Measurements from ENCODE around the gene GALNT9. TPM values are rescaled to one million over a fixed set of nuclear protein-coding genes. Genes with fewer than 3 reads are reported as not detected.

Gene GALNT9
- total RNA-seq, 2 experiments from 2014 or later = not detected

DNA sequence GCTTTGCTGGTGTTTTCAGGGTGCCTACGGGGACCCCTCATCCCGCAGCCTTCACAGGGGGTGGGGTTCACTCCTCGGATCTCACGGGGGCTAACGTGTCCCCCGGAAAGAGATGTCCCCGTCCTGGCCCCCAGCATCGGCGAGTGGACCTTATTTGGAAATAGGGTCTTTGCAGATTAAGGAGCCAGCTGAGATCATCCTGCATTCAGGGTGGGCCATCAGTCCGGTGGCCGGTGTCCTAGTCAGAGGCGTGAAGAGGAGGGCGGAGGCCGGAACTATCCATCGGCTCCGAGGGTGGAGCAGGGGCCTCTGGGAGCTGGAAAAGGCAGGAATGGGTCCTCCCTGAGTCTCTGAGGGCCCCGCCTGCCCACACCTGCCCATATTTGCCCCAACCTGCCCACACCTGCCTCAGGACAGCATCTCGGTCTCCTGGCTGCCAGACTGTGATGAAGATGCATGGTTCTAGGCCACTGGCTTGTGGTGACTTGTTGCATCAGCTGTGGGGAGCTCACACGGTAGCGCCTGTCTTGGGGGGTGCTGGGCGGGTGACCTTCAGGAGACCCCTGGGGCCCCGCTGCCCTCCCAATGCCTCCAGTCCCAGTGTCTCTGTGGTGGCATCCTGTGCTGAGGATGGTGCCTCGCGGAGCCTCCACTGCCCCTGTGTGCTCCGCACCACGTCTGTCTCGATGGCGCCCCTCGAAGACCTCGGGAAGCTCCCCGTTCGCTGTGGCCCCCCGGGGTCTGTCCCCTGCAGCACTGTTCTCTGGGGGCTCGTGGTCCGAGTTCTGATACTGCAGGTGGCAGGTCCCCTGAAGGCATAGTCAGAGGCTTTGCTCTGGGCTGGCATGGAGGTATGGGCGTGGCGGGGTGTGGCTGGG lies 170.5 kb downstream of the GALNT9 start:
- H3K36me3 Mint-ChIP-seq = no peaks in the 10 kb centered on the region
- CTCF ChIA-PET = no interaction called here
- no peak for ATAC-seq

GRCh38 chr12:132157733-132158409 lies 171.5 kb downstream of the GALNT9 start:
- Mint-ChIP-seq H3K27ac (no peak overlapping the region), H3K27me3 (no peaks in the 10 kb centered on the region), H3K9me3 (ENCODE audit: low read depth) (no peaks in the 10 kb centered on the region), H3K4me3 (no peak overlapping the region), H3K4me1 (no peaks in the 10 kb centered on the region), H3K36me3 (no peaks in the 10 kb centered on the region)
- no peak for ATAC-seq
- DNase-seq = no peak
- CTCF ChIA-PET = no interaction called here

More for the DNA sequence above, 170.5 kb downstream of the GALNT9 start:
- no peak for DNase-seq
- H3K4me1 Mint-ChIP-seq = peaks cover 3% of the 10 kb centered on the region
- H3K27ac Mint-ChIP-seq = no peak overlapping the region
- no peaks in the 10 kb centered on the region for H3K9me3 Mint-ChIP-seq (ENCODE audit: low read depth)
- H3K4me3 Mint-ChIP-seq = no peak overlapping the region
- no peaks in the 10 kb centered on the region for H3K27me3 Mint-ChIP-seq

DNA sequence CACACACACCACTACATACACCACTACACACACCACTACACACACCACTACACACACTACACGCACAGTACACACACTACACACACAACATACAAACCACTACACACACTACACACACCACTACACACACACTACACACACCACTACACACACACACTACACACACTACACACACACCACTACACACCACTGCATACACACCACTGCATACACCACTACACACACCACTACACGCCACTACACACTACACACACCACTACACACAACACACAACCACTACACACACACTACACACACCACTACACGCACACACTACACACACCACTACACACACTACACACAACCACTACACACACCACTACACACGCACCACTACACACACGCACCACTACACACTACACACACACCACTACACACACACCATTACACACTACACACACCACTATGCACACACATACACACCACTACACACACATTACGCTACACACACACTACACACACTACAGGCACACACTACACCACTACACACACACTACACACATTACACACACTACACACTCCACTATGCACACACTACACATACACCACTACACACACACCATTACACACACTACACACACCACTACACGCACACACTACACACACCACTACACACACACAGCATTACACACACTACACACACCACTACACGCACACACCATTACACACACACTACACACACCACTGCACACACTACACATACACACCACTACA lies 172.6 kb downstream of the GALNT9 start:
- Mint-ChIP-seq H3K9me3 (ENCODE audit: low read depth) (no peaks in the 10 kb centered on the region), H3K4me3 (no peak overlapping the region), H3K27ac (no peak overlapping the region), H3K36me3 (no peaks in the 10 kb centered on the region), H3K27me3 (no peaks in the 10 kb centered on the region), H3K4me1 (no peaks in the 10 kb centered on the region)
- DNase-seq (no peak), ATAC-seq (no peak)
- CTCF ChIA-PET = no interaction called here

GRCh38 chr12:132155771-132156572 lies 173.4 kb downstream of the GALNT9 start:
- H3K36me3 Mint-ChIP-seq = no peaks in the 10 kb centered on the region
- CTCF ChIA-PET = interaction anchor here (1.4 kb wide), 1 partner anchor 367 kb away, joined by 4 read pairs; no protein-coding TSS in a partner anchor

DNA sequence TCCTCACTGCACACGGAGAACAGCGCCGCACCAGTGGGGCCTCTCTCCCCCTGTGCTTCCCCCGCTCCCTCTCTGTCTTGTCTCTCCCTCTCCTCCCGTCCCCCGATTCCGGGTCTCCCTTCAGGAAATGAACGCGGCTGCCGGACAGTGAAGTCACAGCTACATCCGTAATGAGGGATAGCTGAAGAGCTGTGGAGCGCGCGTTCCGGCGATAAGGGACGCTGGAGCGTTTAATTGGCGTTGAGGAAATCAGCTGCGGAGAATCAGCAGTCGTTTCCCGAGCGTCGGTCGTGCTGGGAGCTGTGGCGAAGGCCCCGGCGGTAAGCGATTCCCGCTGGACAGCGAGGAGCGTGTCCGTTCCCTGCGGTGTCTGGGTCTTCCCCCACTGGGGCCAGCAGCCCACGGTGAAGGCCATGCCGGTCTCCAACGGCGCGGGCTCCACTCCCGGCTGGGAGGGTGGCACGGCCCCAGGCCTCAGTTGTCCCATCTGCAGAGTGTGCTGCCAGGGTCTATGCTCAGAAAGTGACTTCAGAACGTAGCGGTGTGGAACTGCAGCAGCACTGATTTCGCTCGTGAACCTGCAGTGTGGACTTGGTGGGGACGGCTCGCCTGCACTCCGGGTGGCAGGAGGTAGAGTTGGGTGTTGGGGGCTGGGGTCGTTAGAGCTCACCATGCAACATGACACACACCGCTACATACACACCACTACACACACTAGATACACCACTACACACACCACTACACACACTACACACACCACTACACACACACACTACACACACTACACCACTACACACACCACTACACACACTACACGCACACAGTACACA lies 174.2 kb downstream of the GALNT9 start:
- peak; percentile 60 for DNase-seq
- no peaks in the 10 kb centered on the region for H3K36me3 Mint-ChIP-seq
- H3K4me1 Mint-ChIP-seq = no peaks in the 10 kb centered on the region
- H3K9me3 Mint-ChIP-seq (ENCODE audit: low read depth) = no peaks in the 10 kb centered on the region
- CTCF ChIA-PET = interaction anchor here (1.0 to 1.4 kb wide), 2 partner anchors 368 to 460 kb away, joined by 4 read pairs; no protein-coding TSS in a partner anchor
- H3K27me3 Mint-ChIP-seq = no peaks in the 10 kb centered on the region
- no peak overlapping the region for H3K27ac Mint-ChIP-seq
- peak; percentile 37 for ATAC-seq
- no peak overlapping the region for H3K4me3 Mint-ChIP-seq

More at GRCh38 chr12:132155771-132156572, 173.4 kb downstream of the GALNT9 start:
- Mint-ChIP-seq H3K4me1 (no peaks in the 10 kb centered on the region), H3K27me3 (no peaks in the 10 kb centered on the region), H3K9me3 (ENCODE audit: low read depth) (no peaks in the 10 kb centered on the region), H3K27ac (no peak overlapping the region), H3K4me3 (no peak overlapping the region)
- DNase-seq = no peak
- ATAC-seq = no peak

- peak overlapping the region; percentile 36 for H3K27ac Mint-ChIP-seq
- no peaks in the 10 kb centered on the region for H3K36me3 Mint-ChIP-seq
- ATAC-seq (peak; percentile 24), DNase-seq (no peak)
- CTCF ChIA-PET = interaction anchor here (0.6 to 1.5 kb wide), 23 partner anchors 8 to 461 kb away, joined by 3 to 29 read pairs (median 5); partner anchors contain the start of gene DDX51
- H3K27me3 Mint-ChIP-seq = no peaks in the 10 kb centered on the region
- H3K4me1 Mint-ChIP-seq = no peaks in the 10 kb centered on the region
- no peak overlapping the region for H3K4me3 Mint-ChIP-seq
- H3K9me3 Mint-ChIP-seq (ENCODE audit: low read depth) = no peaks in the 10 kb centered on the region
Observed at GRCh38 chr12:132154341-132154761, 175.0 kb downstream of the GALNT9 start.

DNA sequence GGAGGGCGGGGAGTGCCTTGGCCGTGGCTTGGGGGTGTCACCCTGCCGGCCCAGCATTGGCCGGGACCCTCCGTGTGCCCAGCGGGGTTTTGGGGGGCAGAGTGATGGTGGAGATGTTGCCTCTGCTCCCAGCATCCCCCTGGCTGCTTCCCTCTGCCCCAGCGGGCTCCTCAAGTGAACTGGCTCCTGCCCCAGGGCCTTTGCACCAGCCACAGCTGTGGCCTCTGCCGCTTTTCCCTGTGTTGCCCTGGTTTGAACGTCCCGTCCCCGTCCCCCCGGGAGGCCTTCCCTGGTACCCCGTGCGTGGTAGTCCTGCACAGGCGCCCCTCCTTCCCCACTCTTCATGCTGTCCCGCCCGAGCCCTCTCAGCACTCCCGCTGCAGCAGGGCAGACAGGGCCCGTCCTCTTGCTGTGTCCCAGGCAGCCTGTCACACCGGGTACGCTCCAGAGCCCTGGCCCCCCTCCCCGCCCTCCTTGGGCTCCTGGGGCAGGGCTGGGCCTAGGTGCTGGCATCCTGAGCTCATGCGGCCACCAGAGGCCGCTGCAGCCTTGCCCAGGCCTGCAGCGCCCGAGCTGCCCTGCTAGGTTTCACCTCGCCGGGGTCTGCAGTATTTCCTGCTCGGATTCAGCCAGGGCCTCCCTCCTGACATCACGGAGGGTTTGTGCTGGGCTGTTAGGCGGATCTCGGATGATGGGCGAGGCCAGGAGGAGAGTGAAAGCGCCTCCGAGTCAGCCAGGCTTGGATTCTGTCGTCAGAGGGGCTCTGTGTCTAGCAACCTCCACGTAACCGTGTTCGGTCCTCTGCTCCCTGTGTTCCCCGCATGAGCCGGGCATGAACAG lies 175.7 kb downstream of the GALNT9 start:
- CTCF ChIA-PET = interaction anchor here (0.6 to 1.5 kb wide), 24 partner anchors 9 to 461 kb away, joined by 3 to 29 read pairs (median 4); partner anchors contain the start of gene DDX51
- ATAC-seq (peak; percentile 87), DNase-seq (peak; percentile 80)
- no peaks in the 10 kb centered on the region for H3K27me3 Mint-ChIP-seq
- H3K9me3 Mint-ChIP-seq (ENCODE audit: low read depth) = no peaks in the 10 kb centered on the region
- H3K4me1 Mint-ChIP-seq = no peaks in the 10 kb centered on the region
- no peaks in the 10 kb centered on the region for H3K36me3 Mint-ChIP-seq
- no peak overlapping the region for H3K4me3 Mint-ChIP-seq
- H3K27ac Mint-ChIP-seq = no peak overlapping the region

DNA sequence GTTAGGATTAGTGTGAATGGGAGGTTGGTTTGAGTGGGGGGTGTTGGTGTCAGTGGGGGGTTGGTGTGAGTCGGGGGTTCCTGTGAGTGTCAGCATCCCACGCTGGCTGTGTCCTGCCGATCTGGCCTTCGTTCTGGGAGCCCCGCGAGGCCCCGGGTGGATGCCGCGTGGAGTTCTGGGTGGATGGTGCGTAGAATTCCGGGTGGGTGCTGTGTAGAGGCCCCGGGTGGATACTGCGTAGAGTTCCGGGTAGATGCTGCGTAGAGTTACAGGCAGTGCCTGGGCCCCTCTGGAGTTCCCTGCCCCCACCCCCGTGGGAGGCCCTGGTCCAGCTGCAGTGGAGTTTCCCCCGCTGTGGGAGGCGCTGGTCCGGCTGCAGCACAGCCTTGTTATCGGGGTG lies 176.4 kb downstream of the GALNT9 start:
- DNase-seq (no peak), ATAC-seq (no peak)
- CTCF ChIA-PET = interaction anchor here (1.1 to 1.5 kb wide), 6 partner anchors 8 to 66 kb away, joined by 4 to 29 read pairs (median 8); no protein-coding TSS in a partner anchor

GRCh38 chr12:132152411-132152821 lies 177.0 kb downstream of the GALNT9 start:
- ATAC-seq = no peak
- Mint-ChIP-seq H3K4me1 (no peaks in the 10 kb centered on the region), H3K36me3 (no peaks in the 10 kb centered on the region), H3K27ac (no peak overlapping the region), H3K27me3 (no peaks in the 10 kb centered on the region), H3K4me3 (no peak overlapping the region), H3K9me3 (ENCODE audit: low read depth) (no peaks in the 10 kb centered on the region)
- CTCF ChIA-PET = interaction anchor here (1.2 kb wide), 2 partner anchors 67 to 262 kb away, joined by 3 to 5 read pairs; no protein-coding TSS in a partner anchor
- DNase-seq = no peak

More for the DNA sequence above, 176.4 kb downstream of the GALNT9 start:
- H3K36me3 Mint-ChIP-seq = no peaks in the 10 kb centered on the region
- no peak overlapping the region for H3K4me3 Mint-ChIP-seq
- no peaks in the 10 kb centered on the region for H3K4me1 Mint-ChIP-seq
- no peaks in the 10 kb centered on the region for H3K27me3 Mint-ChIP-seq
- no peaks in the 10 kb centered on the region for H3K9me3 Mint-ChIP-seq (ENCODE audit: low read depth)
- H3K27ac Mint-ChIP-seq = no peak overlapping the region

- Mint-ChIP-seq H3K27ac (no peak overlapping the region), H3K9me3 (ENCODE audit: low read depth) (no peaks in the 10 kb centered on the region), H3K36me3 (no peaks in the 10 kb centered on the region), H3K4me1 (no peaks in the 10 kb centered on the region), H3K4me3 (no peak overlapping the region), H3K27me3 (no peaks in the 10 kb centered on the region)
- no peak for ATAC-seq
- no peak for DNase-seq
- CTCF ChIA-PET = interaction anchor here (1.2 kb wide), 2 partner anchors 67 to 262 kb away, joined by 3 to 5 read pairs; no protein-coding TSS in a partner anchor
Observed at GRCh38 chr12:132151766-132152410, 177.5 kb downstream of the GALNT9 start.

All from activated CD8-positive, alpha-beta memory T cell treated with anti-CD3 and anti-CD28 coated beads, Interleukin-2, amount 10 ng/mL, durations not matched to agents 7 days and 5 days (primary cell).